Measurements from ENCODE around the gene MDGA2.
"Not testable (repeated sequence)": the region's sequence is repeated elsewhere in the genome, so short reads cannot be mapped to it uniquely, and the experiment has no call there.

The MDGA2 gene

DNA sequence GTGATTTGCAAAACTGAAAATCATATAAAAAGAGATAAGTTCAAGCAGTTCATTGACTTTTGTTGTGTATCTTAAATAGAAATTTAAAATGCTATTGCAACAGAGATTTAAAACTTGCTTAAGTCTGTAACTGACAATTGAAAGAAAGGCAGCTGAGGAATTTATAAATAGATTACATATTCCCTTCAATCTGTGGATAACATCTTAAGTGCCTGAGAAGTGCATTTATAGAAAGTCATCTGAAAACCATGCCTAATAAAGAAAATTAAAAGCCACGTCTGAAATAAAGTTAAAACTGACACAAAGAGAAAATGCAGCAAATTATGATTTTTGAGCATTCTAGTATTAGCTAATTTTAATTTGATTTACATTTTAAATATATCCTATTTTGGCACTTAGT is 479.8 kb downstream of the MDGA2 start:
- TF ChIP-seq ZFX (IDR thresholded peaks at IDR 0.05), result no peak
- TF ChIP-seq, protein P1, sequence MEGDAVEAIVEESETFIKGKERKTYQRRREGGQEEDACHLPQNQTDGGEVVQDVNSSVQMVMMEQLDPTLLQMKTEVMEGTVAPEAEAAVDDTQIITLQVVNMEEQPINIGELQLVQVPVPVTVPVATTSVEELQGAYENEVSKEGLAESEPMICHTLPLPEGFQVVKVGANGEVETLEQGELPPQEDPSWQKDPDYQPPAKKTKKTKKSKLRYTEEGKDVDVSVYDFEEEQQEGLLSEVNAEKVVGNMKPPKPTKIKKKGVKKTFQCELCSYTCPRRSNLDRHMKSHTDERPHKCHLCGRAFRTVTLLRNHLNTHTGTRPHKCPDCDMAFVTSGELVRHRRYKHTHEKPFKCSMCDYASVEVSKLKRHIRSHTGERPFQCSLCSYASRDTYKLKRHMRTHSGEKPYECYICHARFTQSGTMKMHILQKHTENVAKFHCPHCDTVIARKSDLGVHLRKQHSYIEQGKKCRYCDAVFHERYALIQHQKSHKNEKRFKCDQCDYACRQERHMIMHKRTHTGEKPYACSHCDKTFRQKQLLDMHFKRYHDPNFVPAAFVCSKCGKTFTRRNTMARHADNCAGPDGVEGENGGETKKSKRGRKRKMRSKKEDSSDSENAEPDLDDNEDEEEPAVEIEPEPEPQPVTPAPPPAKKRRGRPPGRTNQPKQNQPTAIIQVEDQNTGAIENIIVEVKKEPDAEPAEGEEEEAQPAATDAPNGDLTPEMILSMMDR (conservative IDR thresholded peaks at IDR 0.05), result no peak
- H3K27ac ChIP-seq, result no peak overlapping the region

DNA sequence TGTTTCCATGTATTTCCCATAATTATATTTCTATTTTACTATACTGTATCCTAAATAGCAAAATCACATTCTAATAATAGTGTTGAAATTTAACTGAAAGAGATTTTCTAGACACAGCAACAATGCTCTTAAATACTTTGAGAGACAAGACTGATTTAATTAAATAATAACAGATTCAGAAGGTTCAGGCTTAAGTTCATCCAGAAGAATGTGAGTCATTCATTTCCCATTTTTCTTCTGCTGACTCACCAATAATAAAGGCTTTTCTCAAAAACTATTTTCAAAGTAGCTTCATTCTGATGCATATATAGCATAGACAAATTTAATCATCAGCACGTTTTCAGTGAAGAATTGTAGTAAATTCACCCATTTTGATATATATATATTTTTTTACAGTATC is 481.4 kb downstream of the MDGA2 start:
- H3K27ac ChIP-seq, result no peak overlapping the region
- TF ChIP-seq, protein P1 (conservative IDR thresholded peaks at IDR 0.05), result no peak
- no peak for TF ChIP-seq ZFX (IDR thresholded peaks at IDR 0.05)

DNA sequence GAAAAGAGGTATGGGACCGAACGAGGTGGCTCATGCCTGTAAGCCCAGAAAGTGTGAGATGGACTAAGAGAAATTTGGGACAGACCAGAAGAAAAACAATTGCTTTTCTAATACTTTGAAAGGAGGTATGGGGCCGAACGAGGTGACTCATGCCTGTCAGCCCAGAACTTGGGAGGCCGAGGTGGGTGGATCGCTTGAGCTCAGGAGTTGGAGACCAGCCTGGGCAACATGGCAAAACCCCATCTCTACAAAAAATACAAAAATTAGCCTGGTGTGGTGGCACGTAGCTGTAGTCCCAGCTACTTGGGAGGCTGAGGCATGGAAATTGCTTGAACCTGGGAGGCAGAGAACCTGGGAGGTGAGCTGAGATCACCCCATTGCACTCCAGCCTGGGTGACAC is 483.2 kb downstream of the MDGA2 start:
- not testable (repeated sequence) for H3K27ac ChIP-seq

DNA sequence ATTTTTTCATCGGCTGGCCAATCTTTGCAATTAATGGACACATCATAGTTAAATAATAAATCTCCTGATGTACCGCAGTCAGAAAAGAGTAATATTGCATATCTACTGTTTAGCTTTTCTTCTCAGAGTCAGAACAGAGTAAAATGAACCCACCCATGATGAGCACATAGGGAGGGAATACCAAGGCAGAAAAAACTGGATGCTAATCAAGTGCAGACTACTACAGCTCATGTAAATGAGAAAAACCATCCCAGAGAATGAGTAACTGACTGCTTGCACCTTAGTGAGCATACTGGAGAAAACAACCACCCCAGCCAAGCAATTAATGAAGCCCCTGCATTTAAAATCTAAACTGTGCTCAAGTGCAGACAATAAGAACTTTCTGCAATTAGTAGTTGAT is 483.7 kb downstream of the MDGA2 start:
- TF ChIP-seq ZFX (IDR thresholded peaks at IDR 0.05), result no peak
- TF ChIP-seq, protein P1 (conservative IDR thresholded peaks at IDR 0.05), result no peak
- H3K27ac ChIP-seq, result no peak overlapping the region

DNA sequence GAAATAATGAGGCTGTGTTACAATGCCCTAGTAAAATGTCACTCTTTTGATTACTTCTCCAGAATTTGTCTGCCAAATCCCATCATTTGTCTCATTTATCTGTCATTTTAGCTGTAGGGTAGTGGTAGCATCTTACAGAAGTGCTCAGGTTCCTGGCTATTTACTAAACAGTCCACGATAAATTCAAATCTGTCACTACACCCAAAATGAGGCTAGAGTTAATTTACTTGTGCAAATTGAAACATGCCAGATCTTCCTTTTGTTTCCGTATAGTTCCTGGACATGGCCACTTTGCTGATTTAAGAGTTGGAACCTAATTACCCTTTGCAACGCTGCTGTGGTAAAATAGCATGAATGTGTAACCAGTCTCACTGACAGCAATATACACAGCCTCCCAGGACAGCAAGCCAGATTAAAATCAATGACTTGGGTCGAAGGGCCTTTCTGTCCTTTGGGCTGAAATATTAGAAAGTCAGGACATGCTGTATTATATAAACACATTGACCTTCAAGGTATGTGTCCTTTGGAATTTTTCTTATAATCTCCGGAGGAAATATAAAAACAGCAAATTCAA is 485.4 kb downstream of the MDGA2 start:
- TF ChIP-seq, protein P1 (conservative IDR thresholded peaks at IDR 0.05), result no peak
- TF ChIP-seq ZFX (IDR thresholded peaks at IDR 0.05), result no peak
- no peak overlapping the region for H3K27ac ChIP-seq

DNA sequence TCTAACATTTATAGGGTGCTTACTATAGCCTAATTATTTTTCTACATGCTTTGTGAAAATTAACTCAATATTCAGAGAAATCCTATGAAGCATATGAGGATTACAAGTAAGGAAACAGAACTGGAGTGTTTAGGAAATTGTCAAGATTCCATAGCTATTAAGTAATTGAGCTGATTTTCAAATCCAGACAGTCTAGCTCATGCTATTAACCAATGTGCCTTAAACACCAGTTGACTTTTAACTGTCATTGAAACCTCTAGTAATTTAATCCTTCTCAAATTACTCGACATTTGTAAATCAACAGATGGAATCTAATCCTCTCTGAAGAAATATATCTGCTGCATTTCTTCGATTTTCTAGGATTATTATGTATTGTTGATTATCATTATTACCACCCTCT is 488.9 kb downstream of the MDGA2 start:
- no peak for TF ChIP-seq ZFX (IDR thresholded peaks at IDR 0.05)
- TF ChIP-seq, protein P1 (conservative IDR thresholded peaks at IDR 0.05), result no peak
- H3K27ac ChIP-seq, result no peak overlapping the region

DNA sequence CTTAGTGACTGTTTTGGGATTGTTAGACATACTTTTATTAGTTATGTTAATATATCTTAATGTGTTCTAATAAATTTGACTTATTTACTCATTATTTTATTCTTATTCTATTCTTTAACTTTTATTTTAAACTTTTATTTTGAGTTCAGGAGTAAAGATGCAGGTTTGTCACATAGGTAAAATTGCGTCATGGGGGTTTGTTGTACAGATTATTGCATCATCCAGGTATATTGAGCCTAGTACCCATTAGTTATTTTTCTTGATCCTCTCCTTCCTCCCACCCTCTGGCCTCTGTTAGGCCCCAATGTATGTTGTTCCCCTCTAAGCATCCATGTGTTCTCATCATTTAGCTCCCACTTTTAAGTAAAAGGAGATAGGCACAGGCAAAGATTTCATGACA is 495.5 kb downstream of the MDGA2 start:
- no peak for TF ChIP-seq ZFX (IDR thresholded peaks at IDR 0.05)
- TF ChIP-seq, protein P1 (conservative IDR thresholded peaks at IDR 0.05), result no peak
- no peak overlapping the region for H3K27ac ChIP-seq

DNA sequence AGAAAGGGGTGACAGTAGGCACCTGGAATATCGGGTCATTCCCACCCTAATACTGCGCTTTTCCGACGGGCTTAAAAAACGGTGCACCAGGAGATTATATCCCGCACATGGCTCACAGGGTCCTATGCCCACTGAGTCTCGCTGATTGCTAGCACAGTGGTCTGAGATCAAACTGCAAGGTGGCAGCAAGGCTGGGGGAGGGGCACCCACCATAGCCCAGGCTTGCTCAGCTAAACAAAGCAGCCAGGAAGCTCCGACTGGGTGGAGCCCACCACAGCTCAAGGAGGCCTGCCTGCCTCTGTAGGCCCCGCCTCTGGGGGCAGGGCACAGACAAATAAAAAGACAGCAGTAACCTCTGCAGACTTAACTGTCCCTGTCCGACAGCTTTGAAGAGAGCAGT is 503.5 kb downstream of the MDGA2 start:
- not testable (repeated sequence) for H3K27ac ChIP-seq

Measured in C4-2B (cell line).